HepG2 (cell line): Measurements from ENCODE around the gene CSKMT. TPM values are rescaled to one million over a fixed set of nuclear protein-coding genes. Genes with fewer than 3 reads are reported as not detected.

ENCODE experiments used
- ATAC-seq: fragments of 200-7000 bp; cut with Tn5 transposase; 3 replicates; pipeline ENCODE4 v1.9.1; 2020; ENCODE audit warnings: mild to moderate bottlenecking, moderate library complexity
- BruUV-seq: library from RNA; stranded (reverse); fragments of 400-500 nt; replicated peaks from 2 replicates; lab custom pipeline; 2021; lab: Mats Ljungman, UMichigan
- CTCF ChIA-PET: fragments of 300-600 bp; formaldehyde crosslinking; extraction: SDS; loops from one replicate; lab custom pipeline; 2021; ENCODE audit warnings: low total read pairs, inconsistent platforms, low intra/inter-chr PET ratio; lab: Yijun Ruan, JAX
- POLR2A ChIA-PET: fragments of 350-600 bp; sonication (Branson Sonifier 250); formaldehyde crosslinking; loops from one replicate; lab custom pipeline; 2020; ENCODE audit warnings: antibody characterized with exemption, inconsistent platforms; lab: Yijun Ruan, JAX
- DNase-seq: peaks from one replicate; pipeline ENCODE4 v3.0.0-alpha.2; 2015; ENCODE audit warnings: low spot score
- FAIRE-seq: peaks from 3 replicates; lab custom pipeline; 2011; peaks lifted over from hg19 to GRCh38; lab: Jason Lieb, UNC
- H2AFZ ChIP-seq: one replicate; pipeline ENCODE4 v1.6.1; 2011; ENCODE audit warnings: low read length, inconsistent platforms
- H3K27ac ChIP-seq: fragments of 300-600 bp; 3 replicates; pipeline ENCODE4 v1.8.0; 2011; ENCODE audit warnings: mixed run types, mild to moderate bottlenecking, mixed read lengths, low read length, inconsistent platforms; ENCODE audit not compliant: insufficient read depth; ENCODE audit errors: extremely low read length
- H3K27me3 ChIP-seq, 2 experiments: fragments of 200-600 bp in 1 of 2; 2 replicates in 1 of 2; 3 replicates in 1 of 2; pipeline versions ENCODE4 v1.6.0 to v1.8.0; 2011; ENCODE audit warnings: low read length in 2 of 2, mild to moderate bottlenecking in 2 of 2, moderate library complexity in 2 of 2, inconsistent platforms in 1 of 2; ENCODE audit not compliant: insufficient read depth in 2 of 2, control insufficient read depth in 1 of 2
- H3K36me3 ChIP-seq, 2 experiments: fragments of 200-600 bp in 1 of 2; replicated peaks in 1 of 2; 2 replicates in 1 of 2; 3 replicates in 1 of 2; pipeline versions ENCODE4 v1.5.1 to v1.8.0; 2011; ENCODE audit warnings: low read length in 2 of 2, inconsistent platforms in 1 of 2; ENCODE audit not compliant: insufficient read depth in 2 of 2, control insufficient read depth in 1 of 2
- H3K4me1 ChIP-seq: 2 replicates; pipeline ENCODE4 v1.5.1; 2012; ENCODE audit warnings: low read length, inconsistent platforms; ENCODE audit not compliant: insufficient read depth
- H3K4me2 ChIP-seq: 2 replicates; pipeline ENCODE4 v1.6.0; 2011; ENCODE audit warnings: low read depth, low read length, inconsistent platforms
- H3K4me3 ChIP-seq, 3 experiments: fragments of 200-600 bp in 1 of 3; sonication (generic), shearing (Covaris generic) in 1 of 3; replicated peaks in 1 of 3; 2 replicates each; pipeline ENCODE4 v1.5.1; 2011 to 2016; ENCODE audit warnings: low read length in 3 of 3, inconsistent platforms in 2 of 3, low read depth in 2 of 3, mild to moderate bottlenecking in 2 of 3, control low read depth in 1 of 3, mixed read lengths in 1 of 3; ENCODE audit not compliant: insufficient read depth in 1 of 3
- H3K79me2 ChIP-seq: one replicate; pipeline ENCODE4 v1.6.1; 2011; ENCODE audit warnings: low read length, inconsistent platforms; ENCODE audit not compliant: insufficient read depth
- H3K9ac ChIP-seq: 2 replicates; pipeline ENCODE4 v1.6.0; 2011; ENCODE audit warnings: mild to moderate bottlenecking, low read depth, low read length, inconsistent platforms; ENCODE audit not compliant: insufficient read depth
- H3K9me3 ChIP-seq: 2 replicates; pipeline ENCODE4 v1.5.1; 2012; ENCODE audit warnings: mild to moderate bottlenecking, low read length
- H4K20me1 ChIP-seq: 2 replicates; pipeline ENCODE4 v1.6.0; 2011; ENCODE audit warnings: inconsistent platforms, mild to moderate bottlenecking, low read length, moderate library complexity; ENCODE audit not compliant: insufficient read depth
- CENPT ChIP-seq: sonication (generic); formaldehyde crosslinking; IDR thresholded peaks from 2 replicates; pipeline ENCODE4 v1.8.0; 2022; ENCODE audit warnings: low read depth, mild to moderate bottlenecking, moderate library complexity, missing genetic modification reagents
- ELK4 ChIP-seq: sonication (generic); formaldehyde crosslinking; IDR thresholded peaks from 2 replicates; pipeline ENCODE4 v1.9.0; 2021; ENCODE audit warnings: missing genetic modification reagents, borderline replicate concordance
- IRF9 ChIP-seq: sonication (generic); formaldehyde crosslinking; IDR thresholded peaks from 2 replicates; pipeline ENCODE4 v1.8.0; 2022; ENCODE audit warnings: missing genetic modification reagents, mild to moderate bottlenecking, borderline replicate concordance
- IRX3 ChIP-seq: sonication (generic); formaldehyde crosslinking; IDR thresholded peaks from 2 replicates; pipeline ENCODE4 v1.8.1; 2023; ENCODE audit warnings: mild to moderate bottlenecking, low read depth, missing genetic modification reagents, borderline replicate concordance
- MLX ChIP-seq: IDR thresholded peaks from 2 replicates; pipeline ENCODE4 v1.6.1; 2016
- POLR2A ChIP-seq, 2 experiments: IDR thresholded peaks; 2 replicates each; pipeline ENCODE4 v1.6.1; 2011; ENCODE audit warnings: low read depth in 2 of 2, low read length in 2 of 2, mild to moderate bottlenecking in 1 of 2, moderate library complexity in 1 of 2; ENCODE audit not compliant: insufficient read depth in 1 of 2
- PREB ChIP-seq: sonication (generic); formaldehyde crosslinking; IDR thresholded peaks from 2 replicates; pipeline ENCODE4 v1.4.0; 2020; ENCODE audit warnings: missing genetic modification reagents
- STAG1 ChIP-seq: sonication (generic); formaldehyde crosslinking; IDR thresholded peaks from 2 replicates; pipeline ENCODE4 v1.4.0; 2020; ENCODE audit warnings: missing genetic modification reagents
- TCF12 ChIP-seq, 2 experiments: fragments of 450-650 bp in 1 of 2; sonication (generic) in 1 of 2; formaldehyde crosslinking in 1 of 2; IDR thresholded peaks; 2 replicates each; pipeline versions ENCODE4 v1.6.1 to v1.8.0; 2017 to 2022; ENCODE audit warnings: antibody characterized with exemption in 1 of 2, mild to moderate bottlenecking in 1 of 2, missing genetic modification reagents in 1 of 2, moderate library complexity in 1 of 2
- ZNF879 ChIP-seq: sonication (generic); formaldehyde crosslinking; IDR thresholded peaks from 2 replicates; pipeline ENCODE4 v1.8.1; 2023; ENCODE audit warnings: missing genetic modification reagents
- WGBS: methylation state at CpG from one replicate; pipeline ENCODE4 v1.1.6; 2017; ENCODE audit warnings: low lambda C conversion rate; 5-methylcytosine and 5-hydroxymethylcytosine counted together
- in situ Hi-C: cut with HindIII; loops from 2 replicates; pipeline ENCODE4 v1.10.0; 2017; ENCODE audit warnings: low pct_unique_long_range_greater_than_20kb; ENCODE audit not compliant: extremely low pct_ligation_motif_present
- intact Hi-C: fragments of 100-400 bp; cut with micrococcal nuclease; formaldehyde crosslinking; loops from one replicate; pipeline ENCODE4 v1.10.0; 2022; ENCODE audit not compliant: unreplicated experiment
- polyA plus RNA-seq, 8 experiments: library from polyadenylated mRNA; depleted of rRNA in 3 of 8; stranded (reverse) in 7 of 8; unstranded in 1 of 8; fragments of >200 nt; fragmentation: Illumina TruSeq in 4 of 8; extraction: Trizol in 4 of 8; gene quantifications; 2 replicates each; pipeline versions ENCODE4 v1.2.1 to v1.2.3, GENCODE V29; 2011 to 2016; ENCODE audit warnings: low read depth in 4 of 8, missing spikeins in 1 of 8, mixed read lengths in 1 of 8; ENCODE audit not compliant: insufficient read depth in 1 of 8
- total RNA-seq, 5 experiments: library from RNA; depleted of rRNA; stranded (reverse); fragments of >200 nt; fragmentation: Illumina TruSeq; extraction: Trizol; gene quantifications; 2 replicates each; pipeline ENCODE4 v1.2.3, GENCODE V29; 2016; ENCODE audit warnings: low read depth in 1 of 5

The CSKMT gene
- total and polyA plus RNA-seq, 2 of the 13 experiments (the other 11 are each of a cell fraction or from before 2014, with no cell fraction given) = 7.6 to 31.8 TPM

GRCh38 chr11:62676698-62677097, 11.6 kb downstream of the CSKMT start:
- peaks cover 0 to 7% of the 10 kb centered on the region in 2 experiments; a peak in 1 of 5 replicates for H3K36me3 ChIP-seq
- no peak for TF ChIP-seq ZNF879 (CRISPR knock-in tag)
- 0 out of 2 replicates have a peak, but pooled peaks have one; percentile 8 for TF ChIP-seq STAG1 (CRISPR knock-in tag)
- 0 out of 4 replicates have a peak, but pooled peaks of 1 of the 2 experiments have one; percentile 12 for TF ChIP-seq POLR2A (IDR thresholded peaks at IDR 0.05; ENCODE audit: insufficient read depth in 1 of 2, low read depth in 2 of 2, low read length in 2 of 2)
- TF ChIP-seq IRF9 = no peak
- no peak for TF ChIP-seq MLX (CRISPR knock-in tag)
- TF ChIP-seq PREB (CRISPR knock-in tag) = no peak
- no peak for TF ChIP-seq IRX3 (CRISPR knock-in tag)
- no peak for TF ChIP-seq CENPT (CRISPR knock-in tag)
- no peak for TF ChIP-seq TCF12 (IDR thresholded peaks at IDR 0.05)
- TF ChIP-seq TCF12 (CRISPR knock-in tag; IDR thresholded peaks at IDR 0.05) = no peak
- TF ChIP-seq ELK4 (CRISPR knock-in tag) = no peak
- no TSS peak for BruUV-seq
- H3K79me2 ChIP-seq = peaks cover 21% of the 10 kb centered on the region
- intact Hi-C loops = no loop called here
- no peak overlapping the region for H3K27ac ChIP-seq
- no peak for DNase-seq
- no peaks in the 10 kb centered on the region for H3K9me3 ChIP-seq
- ATAC-seq = no peak
- WGBS = 82% methylated on average over 6 of the region's 6 CpGs
- no peak overlapping the region for H2AFZ ChIP-seq
- H3K27me3 ChIP-seq = no peaks in the 10 kb centered on the region
- ChIA-PET CTCF (no interaction called here), POLR2A (interaction anchor here (1.1 to 5.4 kb wide), 4 partner anchors 10 to 86 kb away, joined by 4 to 64 read pairs (median 6); partner anchors contain the start of genes C11orf98, CSKMT, INTS5 and TUT1)
- H3K4me1 ChIP-seq = peaks cover 53% of the 10 kb centered on the region
- in situ Hi-C loops = no loop called here
- no peak overlapping the region for H3K9ac ChIP-seq
- FAIRE-seq = no peak
- H4K20me1 ChIP-seq = no peaks in the 10 kb centered on the region
- no peak overlapping the region for H3K4me2 ChIP-seq
- H3K4me3 ChIP-seq = no peak overlapping the region
